Endothelial cell of umbilical vein (primary cell): ENCODE measurements around the gene ANG. TPM values are rescaled to one million over a fixed set of nuclear protein-coding genes. Genes with fewer than 3 reads are reported as not detected.

Experiments
- BruUV-seq: library from RNA; stranded (reverse); fragments of 400-500 nt; replicated peaks from 2 replicates; lab custom pipeline; 2021; lab: Mats Ljungman, UMichigan
- CTCF ChIA-PET: fragments of 300-600, 350-600 bp; sonication (Branson Sonifier 250); formaldehyde crosslinking; loops from one replicate; lab custom pipeline; 2021; ENCODE audit warnings: antibody characterized with exemption, inconsistent platforms; lab: Charles Lee
- POLR2A ChIA-PET: fragments of 300-600, 350-600 bp; sonication (Branson Sonifier 250); formaldehyde crosslinking; loops from one replicate; lab custom pipeline; 2021; ENCODE audit warnings: antibody characterized with exemption, inconsistent platforms; lab: Charles Lee
- DNase-seq: peaks from one replicate; pipeline ENCODE4 v3.0.0-alpha.2; 2011; ENCODE audit warnings: low read depth, low spot score
- FAIRE-seq: peaks from 2 replicates; lab custom pipeline; 2011; peaks lifted over from hg19 to GRCh38; lab: Jason Lieb, UNC
- H2AFZ ChIP-seq: 2 replicates; pipeline ENCODE4 v1.6.0; 2012; ENCODE audit warnings: low read depth, low read length, control low read depth, inconsistent platforms
- H3K27ac ChIP-seq: 2 replicates; pipeline ENCODE4 v1.5.1; 2011; ENCODE audit warnings: low read depth, mild to moderate bottlenecking, control low read depth, low read length, moderate library complexity; ENCODE audit not compliant: insufficient read depth
- H3K27me3 ChIP-seq, 2 experiments: 2 replicates each; pipeline versions ENCODE4 v1.6.0 to v1.6.1; 2011; ENCODE audit warnings: low read length in 2 of 2, mixed read lengths in 1 of 2; ENCODE audit not compliant: control insufficient read depth in 2 of 2, insufficient read depth in 2 of 2
- H3K36me3 ChIP-seq, 2 experiments: 2 replicates in 1 of 2; 3 replicates in 1 of 2; pipeline ENCODE4 v1.5.1; 2011; ENCODE audit warnings: low read length in 2 of 2, mild to moderate bottlenecking in 1 of 2, moderate library complexity in 1 of 2; ENCODE audit not compliant: control insufficient read depth in 2 of 2, insufficient read depth in 2 of 2; ENCODE audit errors: extremely low read depth in 1 of 2
- H3K4me1 ChIP-seq: 3 replicates; pipeline ENCODE4 v1.5.1; 2011; ENCODE audit warnings: mild to moderate bottlenecking, low read length; ENCODE audit not compliant: control insufficient read depth, insufficient read depth; ENCODE audit errors: extremely low read depth
- H3K4me2 ChIP-seq: 2 replicates; pipeline ENCODE4 v1.6.1; 2011; ENCODE audit warnings: low read length, control low read depth, mixed read lengths; ENCODE audit not compliant: insufficient read depth
- H3K4me3 ChIP-seq, 3 experiments: fragments of 200-600 bp in 1 of 3; sonication (generic), shearing (Covaris generic) in 1 of 3; replicated peaks in 1 of 3; 2 replicates each; pipeline ENCODE4 v1.5.1; 2011 to 2016; ENCODE audit warnings: control low read depth in 3 of 3, low read length in 3 of 3, mild to moderate bottlenecking in 2 of 3, inconsistent platforms in 1 of 3, low read depth in 1 of 3, moderate library complexity in 1 of 3; ENCODE audit not compliant: insufficient read depth in 1 of 3
- H3K79me2 ChIP-seq: 2 replicates; pipeline ENCODE4 v1.6.0; 2012; ENCODE audit warnings: low read length, inconsistent platforms; ENCODE audit not compliant: control insufficient read depth, insufficient read depth
- H3K9ac ChIP-seq: replicated peaks from 2 replicates; pipeline ENCODE3; 2011; ENCODE audit warnings: low read length, control low read depth; ENCODE audit not compliant: insufficient read depth; ENCODE audit errors: extremely low read depth
- H3K9me1 ChIP-seq: replicated peaks from 3 replicates; pipeline ENCODE4 v1.6.0; 2011; ENCODE audit warnings: mild to moderate bottlenecking, low read length; ENCODE audit not compliant: control insufficient read depth, insufficient read depth; ENCODE audit errors: extremely low read depth
- H3K9me3 ChIP-seq: replicated peaks from 2 replicates; pipeline ENCODE4 v1.5.1; 2012; ENCODE audit warnings: low read length, inconsistent platforms; ENCODE audit not compliant: control insufficient read depth, insufficient read depth
- H4K20me1 ChIP-seq: replicated peaks from 2 replicates; pipeline ENCODE3; 2011; ENCODE audit warnings: mild to moderate bottlenecking, low read length; ENCODE audit not compliant: control insufficient read depth, insufficient read depth; ENCODE audit errors: extremely low read depth
- CTCF ChIP-seq, 2 donors: IDR thresholded peaks; 1 replicate in 1 of 2; 2 replicates in 1 of 2; pipeline ENCODE4 v1.5.1; 2011; ENCODE audit warnings: low read length in 2 of 2, mild to moderate bottlenecking in 2 of 2, moderate library complexity in 2 of 2, control low read depth in 1 of 2, inconsistent platforms in 1 of 2, low read depth in 1 of 2; ENCODE audit not compliant: insufficient read depth in 1 of 2; ENCODE audit errors: extremely low read depth in 1 of 2
- EZH2 ChIP-seq: IDR thresholded peaks from 2 replicates; pipeline ENCODE4 v1.6.1; 2012; ENCODE audit warnings: borderline replicate concordance, low read depth, mild to moderate bottlenecking, moderate library complexity, low read length, inconsistent platforms; ENCODE audit not compliant: severe bottlenecking
- FOS ChIP-seq: IDR thresholded peaks from 2 replicates; pipeline ENCODE4 v1.6.1; 2011; ENCODE audit warnings: mild to moderate bottlenecking, low read length, moderate library complexity, borderline replicate concordance; ENCODE audit not compliant: insufficient read depth
- GATA2 ChIP-seq: IDR thresholded peaks from 2 replicates; pipeline ENCODE4 v1.7.0; 2011; ENCODE audit warnings: low read depth, mild to moderate bottlenecking, moderate library complexity, mixed read lengths, low read length; ENCODE audit not compliant: insufficient read length, insufficient read depth
- JUN ChIP-seq: IDR thresholded peaks from 2 replicates; pipeline ENCODE4 v1.6.1; 2011; ENCODE audit warnings: borderline replicate concordance, low read depth; ENCODE audit not compliant: insufficient read length, insufficient read depth
- MYC ChIP-seq: IDR thresholded peaks from one replicate; pipeline ENCODE4 v1.6.1; 2011; ENCODE audit warnings: mild to moderate bottlenecking, low read depth, low read length
- POLR2A ChIP-seq: IDR thresholded peaks from 2 replicates; pipeline ENCODE4 v1.6.1; 2012; ENCODE audit warnings: low read depth, mild to moderate bottlenecking, control low read depth, low read length
- POLR2AphosphoS5 ChIP-seq: IDR thresholded peaks from 2 replicates; pipeline ENCODE4 v1.6.1; 2012; ENCODE audit warnings: low read depth, mild to moderate bottlenecking, control low read depth, low read length, moderate library complexity; ENCODE audit not compliant: insufficient read depth
- dilution Hi-C: fragments of 300-500 bp; cut with MboI; formaldehyde crosslinking; loops from one replicate; pipeline ENCODE4 v1.15.0; 2019; ENCODE audit warnings: low sequenced_read_pairs; ENCODE audit not compliant: extremely low pct_ligation_motif_present
- intact Hi-C: fragments of 100-400 bp; cut with micrococcal nuclease; formaldehyde crosslinking; loops from one replicate; pipeline ENCODE4 v1.10.0; 2022
- polyA plus RNA-seq, 4 experiments: library from polyadenylated mRNA; depleted of rRNA in 3 of 4; stranded (reverse) in 3 of 4; unstranded in 1 of 4; fragments of >200 nt; gene quantifications; 2 replicates each; pipeline versions ENCODE4 v1.2.1 to v1.2.3, GENCODE V29; 2011 to 2012; ENCODE audit warnings: missing spikeins in 1 of 4
- total RNA-seq: library from RNA; stranded (reverse); gene quantifications from 2 replicates; pipeline ENCODE4 v1.2.3, GENCODE V29; 2021
- TF ChIP-seq, protein P1 (sequence below): IDR thresholded peaks from 2 replicates; pipeline ENCODE4 v1.6.1; 2011; ENCODE audit not compliant: insufficient read depth, insufficient read length

Gene ANG
- total and polyA plus RNA-seq, 2 donors (not counting 3 experiments of a cell fraction or from before 2014, with no cell fraction given): 6.2 to 11.2 TPM

- Histone ChIP-seq H3K4me2 (peak overlapping the region; percentile 39), H4K20me1 (no peaks in the 10 kb centered on the region), H3K9me3 (no peaks in the 10 kb centered on the region), H3K27me3 (no peaks in the 10 kb centered on the region), H3K9ac (no peak overlapping the region), H3K4me3 (no peak overlapping the region), H3K36me3 (no peaks in the 10 kb centered on the region), H2AFZ (peak overlapping the region; percentile 81), H3K4me1 (peaks cover 11% of the 10 kb centered on the region), H3K79me2 (no peaks in the 10 kb centered on the region), H3K9me1 (no peaks in the 10 kb centered on the region), H3K27ac (peak overlapping the region; percentile 30)
- CTCF ChIA-PET: interaction anchor here (0.7 to 5.1 kb wide), 19 partner anchors 10 to 343 kb away, joined by 3 to 96 read pairs (median 5); partner anchors contain the start of gene RNASE1
- DNase-seq (peak; percentile 89), FAIRE-seq (peak; percentile 98)
- dilution Hi-C loops (no loop called here), intact Hi-C loops (loop anchor here (1.0 to 10.0 kb wide), 6 partner anchors 61 to 273 kb away; partner anchors contain the start of gene RNASE1)
- POLR2A ChIA-PET: interaction anchor here (0.5 kb wide), 1 partner anchor 519 kb away, joined by 5 read pairs; no protein-coding TSS in a partner anchor
- BruUV-seq: no TSS peak
- peak; percentile 25 for TF ChIP-seq POLR2AphosphoS5
- TF ChIP-seq GATA2: peak; percentile 74
- no peak for TF ChIP-seq EZH2
- no peak for TF ChIP-seq MYC
- TF ChIP-seq POLR2A: no peak
- TF ChIP-seq FOS: peak; percentile 79
- TF ChIP-seq CTCF (IDR thresholded peaks at IDR 0.05; ENCODE audit: extremely low read depth in 1 of 2, insufficient read depth in 1 of 2, low read depth in 1 of 2, low read length in 2 of 2): peak; percentile 73 to 90
- no peak for TF ChIP-seq JUN
- TF ChIP-seq, protein P1, sequence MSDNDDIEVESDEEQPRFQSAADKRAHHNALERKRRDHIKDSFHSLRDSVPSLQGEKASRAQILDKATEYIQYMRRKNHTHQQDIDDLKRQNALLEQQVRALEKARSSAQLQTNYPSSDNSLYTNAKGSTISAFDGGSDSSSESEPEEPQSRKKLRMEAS: no peak
Measured at GRCh38 chr14:20697273-20698017, 8.9 kb downstream of the ANG start.
